ENCODE measurements around the gene GNRHR.
"Not testable (repeated sequence)": the region's sequence is repeated elsewhere in the genome, so short reads cannot be mapped to it uniquely, and the experiment has no call there.

Gene GNRHR
- total RNA-seq: 0 to 0.11 (median 0) reads per million in 9 experiments

GRCh38 chr4:67754288-67754687, at the start of gene GNRHR:
TSS of gene GNRHR (minus strand) at chr4:67754388. CDS start at chr4:67754335, 53 bp downstream.
- no peaks in the 10 kb centered on the region for H3K4me1 Mint-ChIP-seq (ENCODE audit: low read depth in 2 of 2)
- H3K27ac Mint-ChIP-seq: no peak within 1 kb of the TSS
- peaks cover 3% of the 10 kb centered on the region for H3K36me3 Mint-ChIP-seq (ENCODE audit: insufficient read depth)
- no peak for DNase-seq
- no peak within 1 kb of the TSS for H3K4me3 Mint-ChIP-seq
- H3K27me3 Mint-ChIP-seq: no peaks in the 10 kb centered on the region
- H3K9me3 Mint-ChIP-seq: no peaks in the 10 kb centered on the region
- no peak for ATAC-seq (replicated peaks)

GRCh38 chr4:67796810-67797209, 42.6 kb upstream of the GNRHR start:
- no peaks in the 10 kb centered on the region for H3K36me3 Mint-ChIP-seq (ENCODE audit: insufficient read depth)
- ATAC-seq (replicated peaks): no peak
- no peak overlapping the region for H3K27ac Mint-ChIP-seq
- no peaks in the 10 kb centered on the region for H3K9me3 Mint-ChIP-seq
- DNase-seq: no peak
- peaks cover 0 to under 1% of the 10 kb centered on the region in 2 donors for H3K27me3 Mint-ChIP-seq
- H3K4me1 Mint-ChIP-seq (ENCODE audit: low read depth in 2 of 2): no peaks in the 10 kb centered on the region
- H3K4me3 Mint-ChIP-seq: no peak overlapping the region

GRCh38 chr4:67790721-67791120, 36.5 kb upstream of the GNRHR start:
- peaks cover 0 to 5% of the 10 kb centered on the region in 2 donors for H3K27me3 Mint-ChIP-seq
- ATAC-seq (replicated peaks) (no peak), DNase-seq (no peak)
- H3K4me1 Mint-ChIP-seq (ENCODE audit: low read depth in 2 of 2): no peaks in the 10 kb centered on the region
- H3K9me3 Mint-ChIP-seq: no peaks in the 10 kb centered on the region
- H3K27ac Mint-ChIP-seq: no peak overlapping the region
- no peak overlapping the region for H3K4me3 Mint-ChIP-seq
- no peaks in the 10 kb centered on the region for H3K36me3 Mint-ChIP-seq (ENCODE audit: insufficient read depth)

- Mint-ChIP-seq H3K27ac (no peak overlapping the region), H3K9me3 (no peaks in the 10 kb centered on the region), H3K4me1 (ENCODE audit: low read depth in 2 of 2) (no peaks in the 10 kb centered on the region), H3K4me3 (no peak overlapping the region), H3K27me3 (peaks cover 0 to 5% of the 10 kb centered on the region in 2 donors), H3K36me3 (ENCODE audit: insufficient read depth) (no peaks in the 10 kb centered on the region)
- DNase-seq (no peak), ATAC-seq (replicated peaks) (no peak)
Observed at GRCh38 chr4:67787311-67787710, 33.1 kb upstream of the GNRHR start.

GRCh38 chr4:67785528-67785927, 31.3 kb upstream of the GNRHR start:
- DNase-seq: no peak
- Mint-ChIP-seq H3K36me3 (ENCODE audit: insufficient read depth) (no peaks in the 10 kb centered on the region), H3K4me3 (no peak overlapping the region), H3K9me3 (no peaks in the 10 kb centered on the region), H3K27ac (no peak overlapping the region), H3K4me1 (ENCODE audit: low read depth in 2 of 2) (no peaks in the 10 kb centered on the region), H3K27me3 (no peaks in the 10 kb centered on the region)
- ATAC-seq (replicated peaks): no peak

GRCh38 chr4:67779631-67780030, 25.4 kb upstream of the GNRHR start:
- Mint-ChIP-seq H3K4me3 (no peak overlapping the region), H3K36me3 (ENCODE audit: insufficient read depth) (no peaks in the 10 kb centered on the region), H3K9me3 (no peaks in the 10 kb centered on the region), H3K4me1 (ENCODE audit: low read depth in 2 of 2) (no peaks in the 10 kb centered on the region), H3K27me3 (no peaks in the 10 kb centered on the region), H3K27ac (no peak overlapping the region)
- DNase-seq: no peak
- no peak for ATAC-seq (replicated peaks)

GRCh38 chr4:67776746-67777145, 22.6 kb upstream of the GNRHR start:
- Mint-ChIP-seq H3K27me3 (no peaks in the 10 kb centered on the region), H3K4me1 (ENCODE audit: low read depth in 2 of 2) (no peaks in the 10 kb centered on the region), H3K9me3 (no peaks in the 10 kb centered on the region), H3K27ac (no peak overlapping the region), H3K4me3 (no peak overlapping the region), H3K36me3 (ENCODE audit: insufficient read depth) (no peaks in the 10 kb centered on the region)
- DNase-seq: no peak
- ATAC-seq (replicated peaks): no peak

GRCh38 chr4:67770422-67770821, 16.2 kb upstream of the GNRHR start:
- Mint-ChIP-seq H3K27ac (no peak overlapping the region), H3K27me3 (no peaks in the 10 kb centered on the region), H3K4me1 (ENCODE audit: low read depth in 2 of 2) (no peaks in the 10 kb centered on the region), H3K9me3 (no peaks in the 10 kb centered on the region), H3K4me3 (no peak overlapping the region), H3K36me3 (ENCODE audit: insufficient read depth) (no peaks in the 10 kb centered on the region)
- DNase-seq (no peak), ATAC-seq (replicated peaks) (no peak)

- Mint-ChIP-seq H3K27me3 (no peaks in the 10 kb centered on the region), H3K27ac (no peak overlapping the region), H3K4me1 (ENCODE audit: low read depth in 2 of 2) (peaks cover 0 to 4% of the 10 kb centered on the region in 2 donors), H3K36me3 (ENCODE audit: insufficient read depth) (no peaks in the 10 kb centered on the region), H3K9me3 (no peaks in the 10 kb centered on the region), H3K4me3 (no peak overlapping the region)
- no peak for ATAC-seq (replicated peaks)
- DNase-seq: no peak
Observed at GRCh38 chr4:67765928-67766327, 11.7 kb upstream of the GNRHR start.

- no peaks in the 10 kb centered on the region for H3K27me3 Mint-ChIP-seq
- ATAC-seq (replicated peaks): no peak
- H3K4me3 Mint-ChIP-seq: no peak overlapping the region
- peaks cover 0 to 4% of the 10 kb centered on the region in 2 donors for H3K4me1 Mint-ChIP-seq (ENCODE audit: low read depth in 2 of 2)
- H3K36me3 Mint-ChIP-seq (ENCODE audit: insufficient read depth): no peaks in the 10 kb centered on the region
- H3K27ac Mint-ChIP-seq: no peak overlapping the region
- DNase-seq: no peak
- no peaks in the 10 kb centered on the region for H3K9me3 Mint-ChIP-seq
Observed at GRCh38 chr4:67765401-67765800, 11.2 kb upstream of the GNRHR start.

- no peak overlapping the region for H3K27ac Mint-ChIP-seq
- DNase-seq: no peak
Observed at GRCh38 chr4:67764183-67764582, 10.0 kb upstream of the GNRHR start.

GRCh38 chr4:67762086-67762485, 7.9 kb upstream of the GNRHR start:
- DNase-seq (no peak), ATAC-seq (replicated peaks) (peak; percentile 60)
- peaks cover 0 to 4% of the 10 kb centered on the region in 2 donors for H3K4me1 Mint-ChIP-seq (ENCODE audit: low read depth in 2 of 2)
- H3K9me3 Mint-ChIP-seq: no peaks in the 10 kb centered on the region
- no peaks in the 10 kb centered on the region for H3K27me3 Mint-ChIP-seq
- no peaks in the 10 kb centered on the region for H3K36me3 Mint-ChIP-seq (ENCODE audit: insufficient read depth)
- peak overlapping the region in 1 of 2 donors; percentile 18 for H3K27ac Mint-ChIP-seq
- no peak overlapping the region for H3K4me3 Mint-ChIP-seq

More at GRCh38 chr4:67764183-67764582, 10.0 kb upstream of the GNRHR start:
- Mint-ChIP-seq H3K4me1 (ENCODE audit: low read depth in 2 of 2) (peaks cover 0 to 4% of the 10 kb centered on the region in 2 donors), H3K27me3 (no peaks in the 10 kb centered on the region), H3K36me3 (ENCODE audit: insufficient read depth) (no peaks in the 10 kb centered on the region), H3K4me3 (no peak overlapping the region), H3K9me3 (no peaks in the 10 kb centered on the region)
- no peak for ATAC-seq (replicated peaks)

- not testable (repeated sequence) for H3K4me1 Mint-ChIP-seq (ENCODE audit: low read depth in 2 of 2); DNase-seq; H3K27me3 Mint-ChIP-seq; H3K36me3 Mint-ChIP-seq (ENCODE audit: insufficient read depth); H3K4me3 Mint-ChIP-seq; H3K9me3 Mint-ChIP-seq; ATAC-seq (replicated peaks); H3K27ac Mint-ChIP-seq
Observed at GRCh38 chr4:67756991-67757390, 2.8 kb upstream of the GNRHR start.

GRCh38 chr4:67755974-67756373, 1.8 kb upstream of the GNRHR start:
- peaks cover 3% of the 10 kb centered on the region for H3K36me3 Mint-ChIP-seq (ENCODE audit: insufficient read depth)
- no peaks in the 10 kb centered on the region for H3K9me3 Mint-ChIP-seq
- no peak overlapping the region for H3K4me3 Mint-ChIP-seq
- no peak overlapping the region for H3K27ac Mint-ChIP-seq
- no peak for DNase-seq
- ATAC-seq (replicated peaks): no peak
- H3K27me3 Mint-ChIP-seq: no peaks in the 10 kb centered on the region
- H3K4me1 Mint-ChIP-seq (ENCODE audit: low read depth in 2 of 2): no peaks in the 10 kb centered on the region

- H3K27me3 Mint-ChIP-seq: no peaks in the 10 kb centered on the region
- no peak for ATAC-seq (replicated peaks)
- H3K9me3 Mint-ChIP-seq: no peaks in the 10 kb centered on the region
- no peak overlapping the region for H3K4me3 Mint-ChIP-seq
- H3K4me1 Mint-ChIP-seq (ENCODE audit: low read depth in 2 of 2): no peaks in the 10 kb centered on the region
- H3K36me3 Mint-ChIP-seq (ENCODE audit: insufficient read depth): peaks cover 3% of the 10 kb centered on the region
- DNase-seq: no peak
- no peak overlapping the region for H3K27ac Mint-ChIP-seq
Observed at GRCh38 chr4:67751260-67751659, 2.9 kb downstream of the GNRHR start.
